BE2C (cell line): ENCODE measurements around the gene PRR15.

Source experiments
- DNase-seq: peaks from one replicate; pipeline ENCODE4 v3.0.0-alpha.2; 2020
- H3K27me3 ChIP-seq: fragments of 250-450 bp; sonication (Bioruptor Pico); 2 replicates; pipeline ENCODE4 v1.5.1; 2020; ENCODE audit warnings: mild to moderate bottlenecking
- H3K36me3 ChIP-seq: fragments of 250-450 bp; sonication (Bioruptor Pico); 2 replicates; pipeline ENCODE4 v1.5.1; 2020; ENCODE audit warnings: mild to moderate bottlenecking
- H3K4me1 ChIP-seq: fragments of 250-450 bp; sonication (Bioruptor Pico); 2 replicates; pipeline ENCODE4 v1.5.1; 2020
- H3K4me3 ChIP-seq: 2 replicates; pipeline ENCODE4 v1.5.1; 2011; ENCODE audit warnings: low read depth, low read length
- H3K9me3 ChIP-seq: fragments of 250-450 bp; sonication (Bioruptor Pico); 2 replicates; pipeline ENCODE4 v1.5.1; 2020
- TF ChIP-seq, protein P1 (sequence below): IDR thresholded peaks from 2 replicates; pipeline ENCODE4 v1.5.1; 2012; ENCODE audit warnings: mild to moderate bottlenecking, low read depth, low read length

Gene PRR15

DNA sequence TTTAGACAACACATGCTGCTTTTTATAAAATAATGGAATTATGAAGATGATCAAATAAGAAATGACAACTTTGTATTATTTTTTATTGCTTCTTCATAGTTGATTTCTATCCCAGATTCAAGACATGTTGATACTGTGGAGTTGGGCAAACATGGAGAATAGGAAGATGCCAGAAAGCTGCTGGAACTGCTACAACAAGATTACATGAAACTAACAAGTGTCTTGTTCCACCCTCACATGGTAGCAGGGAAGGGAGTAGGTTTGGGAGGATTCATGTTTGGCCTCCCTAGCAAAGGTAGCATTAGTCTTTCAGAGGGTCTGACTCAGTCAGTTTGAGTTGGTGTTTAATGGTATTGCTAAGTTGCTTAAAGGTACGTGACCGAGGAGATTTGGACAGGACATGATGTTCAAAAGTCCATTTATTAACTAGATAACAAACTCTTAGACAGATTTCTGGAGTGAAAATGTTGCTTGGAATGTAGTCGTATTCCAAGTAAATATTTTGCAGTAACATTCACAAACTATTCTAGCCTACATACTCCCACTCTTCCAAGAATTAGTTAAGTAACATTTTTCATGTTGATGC lies 33.1 kb downstream of the PRR15 start:
- Histone ChIP-seq H3K9me3 (no peaks in the 10 kb centered on the region), H3K4me3 (no peak overlapping the region), H3K27me3 (no peaks in the 10 kb centered on the region), H3K36me3 (no peaks in the 10 kb centered on the region), H3K4me1 (no peaks in the 10 kb centered on the region)
- TF ChIP-seq, protein P1, sequence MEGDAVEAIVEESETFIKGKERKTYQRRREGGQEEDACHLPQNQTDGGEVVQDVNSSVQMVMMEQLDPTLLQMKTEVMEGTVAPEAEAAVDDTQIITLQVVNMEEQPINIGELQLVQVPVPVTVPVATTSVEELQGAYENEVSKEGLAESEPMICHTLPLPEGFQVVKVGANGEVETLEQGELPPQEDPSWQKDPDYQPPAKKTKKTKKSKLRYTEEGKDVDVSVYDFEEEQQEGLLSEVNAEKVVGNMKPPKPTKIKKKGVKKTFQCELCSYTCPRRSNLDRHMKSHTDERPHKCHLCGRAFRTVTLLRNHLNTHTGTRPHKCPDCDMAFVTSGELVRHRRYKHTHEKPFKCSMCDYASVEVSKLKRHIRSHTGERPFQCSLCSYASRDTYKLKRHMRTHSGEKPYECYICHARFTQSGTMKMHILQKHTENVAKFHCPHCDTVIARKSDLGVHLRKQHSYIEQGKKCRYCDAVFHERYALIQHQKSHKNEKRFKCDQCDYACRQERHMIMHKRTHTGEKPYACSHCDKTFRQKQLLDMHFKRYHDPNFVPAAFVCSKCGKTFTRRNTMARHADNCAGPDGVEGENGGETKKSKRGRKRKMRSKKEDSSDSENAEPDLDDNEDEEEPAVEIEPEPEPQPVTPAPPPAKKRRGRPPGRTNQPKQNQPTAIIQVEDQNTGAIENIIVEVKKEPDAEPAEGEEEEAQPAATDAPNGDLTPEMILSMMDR = no peak
- no peak for DNase-seq

DNA sequence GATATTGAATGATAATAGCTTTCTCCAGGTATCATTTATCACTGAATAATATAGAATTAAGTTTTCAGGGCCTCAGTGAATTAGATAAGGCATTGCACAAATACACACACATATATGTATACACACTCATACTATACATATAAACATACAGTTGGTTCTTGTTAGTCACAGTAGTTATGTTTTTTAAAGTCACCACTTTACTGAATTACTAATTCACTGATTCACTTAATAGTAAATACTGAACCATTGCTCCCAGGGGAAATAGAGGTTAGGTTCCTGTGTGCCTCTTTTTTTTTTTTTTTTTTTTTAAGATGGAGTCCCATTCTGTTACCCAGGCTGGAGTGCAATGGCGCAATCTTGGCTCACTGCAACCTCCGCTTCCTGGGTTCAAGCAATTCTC lies 33.6 kb downstream of the PRR15 start:
- TF ChIP-seq, protein P1 = no peak
- H3K36me3 ChIP-seq = no peaks in the 10 kb centered on the region
- no peak overlapping the region for H3K4me3 ChIP-seq
- no peaks in the 10 kb centered on the region for H3K4me1 ChIP-seq
- no peak for DNase-seq
- no peaks in the 10 kb centered on the region for H3K9me3 ChIP-seq
- no peaks in the 10 kb centered on the region for H3K27me3 ChIP-seq

DNA sequence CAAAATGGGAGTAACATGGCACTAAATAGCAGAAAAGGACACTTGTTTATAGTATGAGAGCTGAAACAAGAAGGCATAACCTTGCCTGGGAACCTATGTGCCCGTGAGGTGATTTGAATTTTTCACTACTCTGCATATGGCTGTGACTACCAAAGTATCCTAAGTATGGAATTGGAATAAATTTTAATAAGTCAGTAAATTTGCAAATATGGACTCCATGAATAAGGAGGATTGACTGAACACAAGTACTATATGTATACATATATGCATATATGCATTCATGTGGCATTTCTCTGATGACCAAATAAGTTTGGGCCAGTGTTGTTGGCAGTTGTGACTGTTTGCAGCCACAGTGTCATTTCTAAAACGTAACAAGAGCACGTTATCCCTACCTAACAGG lies 34.5 kb downstream of the PRR15 start:
- TF ChIP-seq, protein P1 = no peak
- no peaks in the 10 kb centered on the region for H3K9me3 ChIP-seq
- H3K4me3 ChIP-seq = no peak overlapping the region
- no peaks in the 10 kb centered on the region for H3K27me3 ChIP-seq
- H3K36me3 ChIP-seq = no peaks in the 10 kb centered on the region
- H3K4me1 ChIP-seq = no peaks in the 10 kb centered on the region
- no peak for DNase-seq

DNA sequence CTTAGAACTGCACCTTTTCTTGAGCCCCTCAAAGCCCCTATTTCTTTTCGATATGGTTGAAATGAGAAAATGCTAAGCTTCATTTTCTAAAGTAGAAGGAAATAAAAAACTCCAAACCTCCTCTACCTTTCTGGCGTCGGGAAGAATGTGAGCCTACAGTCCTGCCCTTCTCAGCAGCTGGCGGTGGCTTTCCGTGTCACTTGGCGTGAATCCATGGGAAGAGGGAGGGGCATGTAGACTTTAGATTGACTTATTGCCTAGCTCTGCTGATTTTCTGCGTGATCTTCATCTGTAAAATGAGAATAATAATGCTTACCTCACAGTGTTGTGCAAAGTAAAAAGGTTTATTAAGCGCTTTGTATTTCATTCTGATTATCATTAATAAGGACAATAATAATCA lies 35.0 kb downstream of the PRR15 start:
- Histone ChIP-seq H3K27me3 (no peaks in the 10 kb centered on the region), H3K4me3 (no peak overlapping the region), H3K4me1 (no peaks in the 10 kb centered on the region), H3K36me3 (no peaks in the 10 kb centered on the region), H3K9me3 (no peaks in the 10 kb centered on the region)
- TF ChIP-seq, protein P1 = no peak
- no peak for DNase-seq

DNA sequence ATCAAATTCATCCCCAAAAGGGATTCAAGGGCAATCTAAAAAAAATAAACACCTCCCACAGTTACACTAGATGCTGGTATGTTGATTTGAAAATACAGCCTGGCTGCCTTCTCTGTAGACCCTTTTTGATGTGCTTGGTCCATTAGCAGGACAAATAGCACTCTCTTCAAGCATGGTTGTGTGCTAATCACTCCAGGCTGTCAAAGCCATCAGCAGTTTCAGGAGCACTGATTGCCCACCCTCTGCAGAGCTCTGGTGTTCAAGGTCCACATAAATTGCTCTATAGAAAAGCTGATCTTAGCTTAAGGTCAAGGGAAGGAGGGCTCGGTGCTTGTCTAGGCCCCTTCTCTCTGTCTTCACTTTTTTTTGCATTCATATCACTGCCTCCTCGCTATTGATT lies 35.4 kb downstream of the PRR15 start:
- Histone ChIP-seq H3K4me1 (no peaks in the 10 kb centered on the region), H3K9me3 (no peaks in the 10 kb centered on the region), H3K4me3 (no peak overlapping the region), H3K36me3 (no peaks in the 10 kb centered on the region), H3K27me3 (no peaks in the 10 kb centered on the region)
- no peak for DNase-seq
- TF ChIP-seq, protein P1 = no peak

DNA sequence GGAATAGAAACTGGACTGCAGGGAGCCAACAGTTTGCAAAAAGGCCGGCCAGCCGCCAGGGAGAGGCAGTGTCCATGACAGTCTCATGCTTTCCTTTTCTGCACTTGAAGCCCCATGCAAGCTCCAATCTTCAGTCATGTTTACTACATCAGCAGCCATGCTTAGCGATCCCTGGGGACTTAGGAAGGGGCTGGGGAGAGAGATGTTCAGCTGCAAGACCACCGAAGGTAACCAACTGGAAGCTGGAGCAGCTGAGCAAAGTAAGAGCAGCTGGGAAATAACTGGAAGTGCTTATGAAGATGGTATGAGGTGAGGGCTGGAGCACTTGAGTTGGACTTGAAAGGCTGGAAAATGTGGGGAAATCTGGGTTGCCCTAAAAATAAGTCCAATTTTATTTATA lies 37.0 kb downstream of the PRR15 start:
- TF ChIP-seq, protein P1 = no peak
- Histone ChIP-seq H3K4me3 (no peak overlapping the region), H3K4me1 (no peaks in the 10 kb centered on the region), H3K9me3 (no peaks in the 10 kb centered on the region), H3K27me3 (no peaks in the 10 kb centered on the region), H3K36me3 (no peaks in the 10 kb centered on the region)
- DNase-seq = no peak
